Neural cell (in vitro differentiated cells): Measurements from ENCODE around the gene PDE8A. TPM values are rescaled to one million over a fixed set of nuclear protein-coding genes. Genes with fewer than 3 reads are reported as not detected.

Experiments
- H2AFZ ChIP-seq: fragments of 200-600, 300-800 bp; sonication (generic), shearing (Covaris generic); 2 replicates; pipeline ENCODE4 v1.6.0; 2014; ENCODE audit warnings: low read depth, mild to moderate bottlenecking, antibody characterized with exemption, low read length, moderate library complexity
- H3F3A ChIP-seq: fragments of 200-600 bp; shearing (Covaris generic); 2 replicates; pipeline ENCODE4 v1.6.1; 2016; ENCODE audit warnings: mild to moderate bottlenecking, moderate library complexity, mixed read lengths, antibody characterized with exemption, low read length; ENCODE audit not compliant: insufficient read depth, poor library complexity, severe bottlenecking
- H3K27ac ChIP-seq: fragments of 200-600, 300-800 bp; sonication (generic), shearing (Covaris generic); 2 replicates; pipeline ENCODE4 v1.5.1; 2014; ENCODE audit warnings: mild to moderate bottlenecking, low read length, moderate library complexity
- H3K27me3 ChIP-seq: fragments of 300-800, 200-600 bp; sonication (generic), shearing (Covaris generic); 2 replicates; pipeline ENCODE4 v1.6.0; 2014; ENCODE audit warnings: mild to moderate bottlenecking, low read depth, low read length, moderate library complexity; ENCODE audit not compliant: insufficient read depth
- H3K36me3 ChIP-seq: fragments of 300-800, 200-600 bp; sonication (generic), shearing (Covaris generic); 2 replicates; pipeline ENCODE4 v1.5.1; 2014; ENCODE audit warnings: mild to moderate bottlenecking, antibody characterized with exemption, low read length, moderate library complexity; ENCODE audit not compliant: insufficient read depth
- H3K4me2 ChIP-seq: fragments of 300-800, 200-600 bp; sonication (generic), shearing (Covaris generic); 2 replicates; pipeline ENCODE4 v1.6.0; 2014; ENCODE audit warnings: mild to moderate bottlenecking, low read length
- H3K4me3 ChIP-seq: fragments of 300-800, 200-600 bp; sonication (generic), shearing (Covaris generic); 2 replicates; pipeline ENCODE4 v1.5.1; 2014; ENCODE audit warnings: mild to moderate bottlenecking, low read length, moderate library complexity
- H3K79me2 ChIP-seq: fragments of 200-600 bp; shearing (Covaris generic); replicated peaks from 2 replicates; pipeline ENCODE4 v1.6.0; 2014; ENCODE audit warnings: mild to moderate bottlenecking, low read length, moderate library complexity; ENCODE audit not compliant: insufficient read depth
- H3K9ac ChIP-seq: fragments of 300-800, 200-600 bp; sonication (generic), shearing (Covaris generic); 2 replicates; pipeline ENCODE4 v1.6.1; 2016; ENCODE audit warnings: mild to moderate bottlenecking, low read length, mixed read lengths
- H3K9me2 ChIP-seq: fragments of 200-600 bp; shearing (Covaris generic); 2 replicates; pipeline ENCODE4 v1.6.1; 2016; ENCODE audit warnings: mild to moderate bottlenecking, low read length, mixed read lengths; ENCODE audit not compliant: insufficient read depth
- H3K9me3 ChIP-seq: fragments of 200-600, 300-800 bp; sonication (generic), shearing (Covaris generic); 2 replicates; pipeline ENCODE4 v1.6.1; 2016; ENCODE audit warnings: mild to moderate bottlenecking, mixed run types, low read length, moderate library complexity, mixed read lengths
- H4K20me1 ChIP-seq: fragments of 200-600 bp; shearing (Covaris generic); 2 replicates; pipeline ENCODE4 v1.6.1; 2016; ENCODE audit warnings: mild to moderate bottlenecking, mixed run types; ENCODE audit not compliant: insufficient read depth
- CTCF ChIP-seq: fragments of 450-650 bp; IDR thresholded peaks from 2 replicates; pipeline ENCODE4 v1.5.1; 2014; ENCODE audit warnings: antibody characterized with exemption, mild to moderate bottlenecking, moderate library complexity; ENCODE audit not compliant: poor library complexity, severe bottlenecking
- EP300 ChIP-seq: fragments of 450-650 bp; conservative IDR thresholded peaks from 2 replicates; pipeline ENCODE4 v1.6.1; 2014; ENCODE audit warnings: antibody characterized with exemption, mild to moderate bottlenecking, moderate library complexity; ENCODE audit not compliant: poor library complexity, severe bottlenecking
- EZH2 ChIP-seq: fragments of 200-600, 300-800 bp; shearing (Covaris generic), sonication (generic); IDR thresholded peaks from 2 replicates; pipeline ENCODE4 v1.6.1; 2014; ENCODE audit warnings: antibody characterized with exemption, low read length, borderline replicate concordance, mild to moderate bottlenecking; ENCODE audit not compliant: insufficient read depth, poor library complexity, severe bottlenecking
- MXI1 ChIP-seq: fragments of 450-650 bp; conservative IDR thresholded peaks from 2 replicates; pipeline ENCODE4 v1.6.1; 2014; ENCODE audit warnings: antibody characterized with exemption, mild to moderate bottlenecking; ENCODE audit not compliant: poor library complexity, severe bottlenecking
- POLR2AphosphoS5 ChIP-seq: IDR thresholded peaks from 2 replicates; pipeline ENCODE4 v1.6.1; 2012
- RAD21 ChIP-seq: fragments of 450-650 bp; conservative IDR thresholded peaks from 2 replicates; pipeline ENCODE4 v1.6.1; 2014; ENCODE audit warnings: antibody characterized with exemption, mild to moderate bottlenecking, moderate library complexity
- REST ChIP-seq: IDR thresholded peaks from 2 replicates; pipeline ENCODE4 v1.6.1; 2012; ENCODE audit warnings: borderline replicate concordance
- SMC3 ChIP-seq: fragments of 450-650 bp; conservative IDR thresholded peaks from 2 replicates; pipeline ENCODE4 v1.6.1; 2014; ENCODE audit warnings: antibody characterized with exemption, mild to moderate bottlenecking, moderate library complexity; ENCODE audit not compliant: poor library complexity
- TAF1 ChIP-seq: IDR thresholded peaks from 2 replicates; pipeline ENCODE4 v1.6.1; 2012; ENCODE audit warnings: low read depth
- polyA plus RNA-seq: library from polyadenylated mRNA; depleted of rRNA; stranded (reverse); fragments of >200 nt; gene quantifications from 2 replicates; pipeline ENCODE4 v1.2.3, GENCODE V29; 2014

PDE8A gene
- polyA plus RNA-seq, 1 donor from 2014 or later: 13.2 TPM

GRCh38 chr15:85026304-85027032 lies 44.8 kb downstream of the PDE8A start:
- Histone ChIP-seq H3K27ac (no peak overlapping the region), H3K9me3 (no peaks in the 10 kb centered on the region), H2AFZ (no peak overlapping the region), H4K20me1 (no peaks in the 10 kb centered on the region), H3F3A (no peaks in the 10 kb centered on the region), H3K4me3 (no peak overlapping the region), H3K79me2 (no peaks in the 10 kb centered on the region), H3K36me3 (no peaks in the 10 kb centered on the region), H3K27me3 (no peaks in the 10 kb centered on the region), H3K9ac (no peak overlapping the region), H3K9me2 (no peaks in the 10 kb centered on the region), H3K4me2 (no peak overlapping the region)
- TF ChIP-seq EP300 (no peak), POLR2AphosphoS5 (no peak), RAD21 (no peak), TAF1 (no peak), EZH2 (no peak), SMC3 (no peak), REST (no peak), CTCF (no peak), MXI1 (no peak)

GRCh38 chr15:85027033-85027380 lies 45.4 kb downstream of the PDE8A start:
- no peak overlapping the region for H3K4me3 ChIP-seq
- no peaks in the 10 kb centered on the region for H3K27me3 ChIP-seq
- no peaks in the 10 kb centered on the region for H3K79me2 ChIP-seq
- H4K20me1 ChIP-seq: no peaks in the 10 kb centered on the region
- no peaks in the 10 kb centered on the region for H3F3A ChIP-seq
- H2AFZ ChIP-seq: no peak overlapping the region
- no peaks in the 10 kb centered on the region for H3K9me3 ChIP-seq
- no peak overlapping the region for H3K4me2 ChIP-seq
- H3K9me2 ChIP-seq: no peaks in the 10 kb centered on the region
- H3K9ac ChIP-seq: no peak overlapping the region
- H3K36me3 ChIP-seq: no peaks in the 10 kb centered on the region
- TF ChIP-seq TAF1 (no peak), SMC3 (no peak), POLR2AphosphoS5 (no peak), CTCF (no peak), REST (no peak), MXI1 (no peak), EZH2 (no peak), EP300 (no peak), RAD21 (no peak)
- H3K27ac ChIP-seq: no peak overlapping the region
